GM06990 (cell line): ENCODE measurements around the gene MLLT10.

ENCODE experiments used
- DNase-seq: peaks from one replicate; pipeline ENCODE4 v3.0.0-alpha.2; 2011; ENCODE audit not compliant: insufficient read length; ENCODE audit errors: extremely low read depth
- H3K27me3 ChIP-seq: replicated peaks from 2 replicates; pipeline ENCODE4 v1.6.0; 2011; ENCODE audit warnings: low read length; ENCODE audit not compliant: control insufficient read depth, insufficient read depth
- H3K36me3 ChIP-seq: 2 replicates; pipeline ENCODE4 v1.5.1; 2011; ENCODE audit warnings: low read length; ENCODE audit not compliant: control insufficient read depth, insufficient read depth
- H3K4me3 ChIP-seq: replicated peaks from 2 replicates; pipeline ENCODE4 v1.5.1; 2011; ENCODE audit warnings: low read depth, mild to moderate bottlenecking, control low read depth, low read length
- TF ChIP-seq, protein P1 (sequence below): IDR thresholded peaks from 2 replicates; pipeline ENCODE4 v1.5.1; 2011; ENCODE audit warnings: low read length, control low read depth, mild to moderate bottlenecking, inconsistent platforms; ENCODE audit not compliant: insufficient read depth, poor library complexity, severe bottlenecking

Gene MLLT10

DNA sequence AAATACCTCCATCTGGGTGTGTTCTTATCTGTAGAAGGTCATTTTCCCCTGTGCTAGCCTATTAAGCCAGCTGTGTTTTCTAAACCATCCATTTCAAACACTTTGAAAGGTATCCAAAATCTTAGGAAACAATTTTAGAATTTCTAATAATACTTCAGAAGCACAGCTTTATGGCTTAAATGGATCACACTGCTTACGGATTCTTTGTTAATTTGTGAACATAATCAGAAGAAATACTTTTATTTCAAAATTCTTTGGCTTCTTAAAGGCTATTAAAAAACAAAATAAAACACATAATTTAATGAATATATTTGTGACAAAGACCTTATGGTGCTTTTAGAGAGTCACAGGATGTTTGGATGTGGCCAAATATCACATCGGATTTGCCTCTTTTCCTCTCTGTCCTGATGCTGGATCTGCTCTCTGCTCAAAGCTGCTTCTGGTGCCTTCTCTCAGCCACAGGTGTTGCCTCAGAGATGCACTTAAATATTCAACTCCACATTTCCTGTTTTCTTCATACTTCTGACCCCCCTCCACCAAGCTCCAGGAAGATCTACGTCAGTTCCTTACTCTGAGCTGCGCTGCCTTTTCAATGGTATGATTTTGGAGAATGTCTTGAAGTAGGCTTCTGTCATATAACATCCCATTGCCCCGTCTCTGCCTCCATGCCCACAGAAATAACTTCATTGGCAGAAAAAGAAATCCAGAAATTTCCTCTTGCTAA, 230.6 kb downstream of the MLLT10 start:
- Histone ChIP-seq H3K27me3 (no peaks in the 10 kb centered on the region), H3K36me3 (no peaks in the 10 kb centered on the region), H3K4me3 (no peak overlapping the region)
- TF ChIP-seq, protein P1, sequence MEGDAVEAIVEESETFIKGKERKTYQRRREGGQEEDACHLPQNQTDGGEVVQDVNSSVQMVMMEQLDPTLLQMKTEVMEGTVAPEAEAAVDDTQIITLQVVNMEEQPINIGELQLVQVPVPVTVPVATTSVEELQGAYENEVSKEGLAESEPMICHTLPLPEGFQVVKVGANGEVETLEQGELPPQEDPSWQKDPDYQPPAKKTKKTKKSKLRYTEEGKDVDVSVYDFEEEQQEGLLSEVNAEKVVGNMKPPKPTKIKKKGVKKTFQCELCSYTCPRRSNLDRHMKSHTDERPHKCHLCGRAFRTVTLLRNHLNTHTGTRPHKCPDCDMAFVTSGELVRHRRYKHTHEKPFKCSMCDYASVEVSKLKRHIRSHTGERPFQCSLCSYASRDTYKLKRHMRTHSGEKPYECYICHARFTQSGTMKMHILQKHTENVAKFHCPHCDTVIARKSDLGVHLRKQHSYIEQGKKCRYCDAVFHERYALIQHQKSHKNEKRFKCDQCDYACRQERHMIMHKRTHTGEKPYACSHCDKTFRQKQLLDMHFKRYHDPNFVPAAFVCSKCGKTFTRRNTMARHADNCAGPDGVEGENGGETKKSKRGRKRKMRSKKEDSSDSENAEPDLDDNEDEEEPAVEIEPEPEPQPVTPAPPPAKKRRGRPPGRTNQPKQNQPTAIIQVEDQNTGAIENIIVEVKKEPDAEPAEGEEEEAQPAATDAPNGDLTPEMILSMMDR, result no peak
- DNase-seq, result no peak

DNA sequence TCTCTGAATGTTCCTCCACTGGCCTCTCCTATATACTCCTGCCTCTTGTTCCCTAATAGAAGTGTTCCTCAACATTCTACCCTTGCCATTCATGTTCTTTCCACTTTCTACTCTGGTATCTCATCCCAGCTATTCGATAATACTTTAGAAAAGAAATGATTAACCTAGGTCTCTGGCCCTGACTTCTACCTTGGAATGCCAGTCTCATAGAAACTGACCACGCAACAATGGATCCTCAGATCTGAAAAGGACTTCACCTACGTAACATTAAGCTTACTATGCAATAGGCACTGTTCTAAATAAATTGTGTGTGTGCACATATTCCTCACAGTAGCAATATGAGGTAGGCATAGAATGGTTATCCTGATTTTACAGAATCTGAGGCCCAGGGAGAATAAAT, 235.0 kb downstream of the MLLT10 start:
- H3K4me3 ChIP-seq, result no peak overlapping the region
- DNase-seq, result no peak
- no peaks in the 10 kb centered on the region for H3K36me3 ChIP-seq
- H3K27me3 ChIP-seq, result no peaks in the 10 kb centered on the region
- TF ChIP-seq, protein P1, result no peak

DNA sequence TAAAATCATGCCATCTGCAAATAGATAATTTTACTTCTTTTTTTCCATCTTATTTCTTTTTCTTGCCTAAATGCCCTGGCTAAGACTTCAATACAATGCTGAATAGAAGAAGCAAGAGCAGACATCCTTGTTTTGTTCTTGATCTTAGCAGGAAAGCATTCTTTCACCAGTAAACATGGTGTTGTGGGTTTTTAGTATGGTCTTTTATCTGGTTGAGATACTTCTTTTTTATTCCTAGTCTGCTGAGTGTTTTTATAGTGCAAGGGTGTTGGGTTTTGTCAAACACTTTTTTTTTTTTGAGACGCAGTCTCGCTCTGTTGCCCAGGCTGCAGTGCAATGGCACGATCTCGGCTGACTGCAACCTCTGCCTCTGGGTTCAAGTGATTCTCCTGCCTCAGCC, 237.2 kb downstream of the MLLT10 start:
- no peaks in the 10 kb centered on the region for H3K27me3 ChIP-seq
- no peak overlapping the region for H3K4me3 ChIP-seq
- no peaks in the 10 kb centered on the region for H3K36me3 ChIP-seq
- DNase-seq, result no peak
- TF ChIP-seq, protein P1, result no peak

DNA sequence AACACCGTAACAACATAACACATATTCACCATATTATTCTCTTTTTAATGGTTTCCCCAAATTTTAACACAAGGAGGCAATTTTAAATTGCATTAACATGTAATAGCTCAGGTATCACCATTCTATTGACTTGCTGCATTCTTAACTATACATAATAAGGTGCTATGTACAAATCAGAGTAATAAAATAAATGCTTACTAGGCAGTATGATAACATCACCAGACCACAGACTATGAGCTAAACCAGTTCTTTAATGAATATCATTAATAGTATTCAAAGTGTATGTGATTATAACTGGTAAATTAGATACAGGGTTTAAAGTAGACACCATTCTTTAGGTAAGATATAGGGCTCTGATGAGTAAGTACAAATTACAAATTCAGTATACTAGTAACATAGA, 242.9 kb downstream of the MLLT10 start:
- DNase-seq, result no peak
- Histone ChIP-seq H3K36me3 (no peaks in the 10 kb centered on the region), H3K4me3 (no peak overlapping the region), H3K27me3 (no peaks in the 10 kb centered on the region)
- TF ChIP-seq, protein P1, result no peak

DNA sequence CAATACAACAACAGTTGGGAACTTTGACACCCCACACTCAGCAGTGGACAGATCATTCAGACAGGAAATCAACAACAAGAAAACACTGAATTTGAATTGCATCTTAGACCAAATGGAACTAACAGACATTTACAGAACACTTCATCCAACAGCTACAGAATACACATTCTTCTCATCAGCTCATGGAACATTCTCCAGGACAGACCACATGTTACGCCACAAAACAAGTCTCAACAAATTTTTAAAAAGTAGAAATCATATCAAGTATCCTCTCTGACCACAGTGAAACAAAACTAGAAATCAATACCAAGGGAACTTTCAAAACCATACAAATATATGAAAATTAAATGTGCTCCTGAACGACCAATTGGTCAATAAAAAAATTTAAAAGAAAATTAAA, 257.2 kb downstream of the MLLT10 start:
- Histone ChIP-seq H3K27me3 (no peaks in the 10 kb centered on the region), H3K36me3 (no peaks in the 10 kb centered on the region), H3K4me3 (no peak overlapping the region)
- DNase-seq, result no peak
- TF ChIP-seq, protein P1, result no peak
